ENCODE measurements around the gene LRRC18.

Gene LRRC18

DNA sequence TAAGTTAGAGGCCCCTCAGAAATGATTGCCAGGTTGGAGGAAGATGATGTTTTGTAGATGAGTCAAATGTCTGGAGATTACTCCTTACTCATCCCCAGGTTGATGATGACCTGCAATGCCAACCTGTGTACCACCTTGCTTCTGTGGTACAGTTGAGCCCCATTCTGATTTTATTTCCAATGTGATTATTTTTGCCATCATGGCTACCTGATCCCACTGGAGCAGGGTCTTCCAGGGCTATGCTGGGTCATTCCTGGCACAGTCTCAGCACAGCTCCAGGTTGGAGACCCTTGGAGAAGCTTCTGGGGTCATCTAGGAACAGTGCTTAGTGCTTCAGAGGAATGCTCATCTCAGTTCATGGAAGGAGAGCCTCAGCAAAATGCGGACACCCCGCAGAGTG, 34.3 kb downstream of the LRRC18 start:
- DNase-seq = no peak

GRCh38 chr10:48904861-48905260, 34.8 kb downstream of the LRRC18 start:
- DNase-seq = no peak

- DNase-seq = no peak
These were observed 36.5 kb downstream of the LRRC18 start for GRCh38 chr10:48903151-48903550.

DNA sequence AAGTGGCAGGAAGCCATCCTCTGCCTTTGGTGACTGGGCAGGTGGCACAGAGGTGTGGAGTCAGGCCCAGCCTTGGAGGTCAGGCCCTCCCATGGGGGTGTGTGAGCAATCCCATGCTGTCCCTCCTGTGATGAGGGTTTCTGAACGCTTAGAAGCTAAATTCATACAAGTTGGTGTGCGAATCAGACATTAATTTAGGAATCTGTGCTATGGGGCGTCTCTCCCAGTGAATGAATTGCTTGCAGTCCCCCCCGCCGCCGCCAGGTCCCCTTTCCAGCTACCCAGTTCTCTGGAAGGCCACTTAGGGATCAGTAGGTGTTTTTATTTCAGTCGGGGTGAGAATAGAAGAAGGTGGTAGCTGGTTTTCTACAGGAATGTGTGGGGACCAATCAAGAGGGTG, 37.5 kb downstream of the LRRC18 start:
- DNase-seq = no peak

DNA sequence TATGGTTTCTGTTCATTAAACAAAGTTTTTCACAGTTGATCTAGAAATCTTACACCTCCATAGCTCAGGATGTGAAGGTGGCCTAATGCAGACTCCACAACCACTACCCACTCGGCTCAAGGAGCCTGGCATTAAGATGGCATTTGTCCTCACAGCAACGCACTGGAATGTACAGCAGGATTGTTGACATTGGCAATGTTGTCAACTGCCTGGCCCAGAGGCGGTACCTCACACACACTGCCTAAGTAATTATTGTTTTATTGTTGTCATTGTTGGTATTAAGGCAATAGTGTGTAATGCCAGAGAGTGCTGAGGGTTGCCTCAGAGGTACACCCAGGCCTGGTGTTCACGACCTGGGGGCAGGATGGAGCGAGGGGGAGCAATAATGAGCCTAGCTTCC, 38.3 kb downstream of the LRRC18 start:
- DNase-seq = no peak

DNA sequence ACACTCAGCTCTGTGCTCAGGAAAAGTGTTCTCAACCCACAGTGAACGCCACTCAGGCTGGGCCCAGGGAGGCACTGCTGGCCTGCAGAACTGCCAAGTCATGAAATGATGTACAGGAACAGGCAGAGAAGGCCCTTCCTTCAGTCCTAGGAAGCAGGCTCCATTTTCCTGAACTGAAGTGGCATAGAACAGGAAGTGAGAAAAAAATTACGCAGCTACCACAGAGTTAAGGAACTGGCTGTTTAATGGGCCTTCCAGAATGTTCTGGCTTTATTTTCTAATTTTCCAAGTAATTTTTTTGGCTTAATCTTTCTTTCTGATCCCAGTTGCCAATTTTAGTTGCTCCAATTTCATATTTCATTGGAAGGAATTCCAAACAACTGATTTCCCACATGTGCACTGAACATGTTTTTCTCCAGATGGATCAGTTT, 39.3 kb downstream of the LRRC18 start:
- DNase-seq = no peak

DNA sequence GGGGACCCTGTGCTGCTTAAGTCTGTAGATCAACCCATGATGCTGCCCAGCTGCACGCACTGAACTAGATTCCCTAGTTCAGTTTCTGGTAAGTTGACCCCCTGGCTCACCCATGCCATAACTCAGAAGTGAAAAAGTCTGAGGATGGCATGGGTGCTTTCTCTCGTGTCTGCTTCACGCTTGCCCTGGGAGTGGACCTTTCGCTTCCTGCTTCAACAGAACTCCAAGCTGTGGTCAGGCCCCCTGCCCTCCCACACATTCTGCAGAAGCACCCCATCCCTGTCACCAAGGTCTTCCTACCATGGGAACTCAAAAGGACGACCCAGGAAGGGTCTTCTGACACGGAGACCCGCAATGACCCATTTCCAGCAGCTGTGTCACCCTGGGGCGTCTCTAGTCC, 39.9 kb downstream of the LRRC18 start:
- DNase-seq = no peak

- no peak for DNase-seq
These were observed 41.2 kb downstream of the LRRC18 start for GRCh38 chr10:48898426-48898825.

- DNase-seq = no peak
These were observed 42.2 kb downstream of the LRRC18 start for GRCh38 chr10:48897441-48897790.

- DNase-seq = no peak
These were observed 42.7 kb downstream of the LRRC18 start for GRCh38 chr10:48896756-48897440.

GRCh38 chr10:48895803-48896195, 43.8 kb downstream of the LRRC18 start:
- DNase-seq = no peak

- no peak for DNase-seq
These were observed 44.5 kb downstream of the LRRC18 start for GRCh38 chr10:48894911-48895802.

DNA sequence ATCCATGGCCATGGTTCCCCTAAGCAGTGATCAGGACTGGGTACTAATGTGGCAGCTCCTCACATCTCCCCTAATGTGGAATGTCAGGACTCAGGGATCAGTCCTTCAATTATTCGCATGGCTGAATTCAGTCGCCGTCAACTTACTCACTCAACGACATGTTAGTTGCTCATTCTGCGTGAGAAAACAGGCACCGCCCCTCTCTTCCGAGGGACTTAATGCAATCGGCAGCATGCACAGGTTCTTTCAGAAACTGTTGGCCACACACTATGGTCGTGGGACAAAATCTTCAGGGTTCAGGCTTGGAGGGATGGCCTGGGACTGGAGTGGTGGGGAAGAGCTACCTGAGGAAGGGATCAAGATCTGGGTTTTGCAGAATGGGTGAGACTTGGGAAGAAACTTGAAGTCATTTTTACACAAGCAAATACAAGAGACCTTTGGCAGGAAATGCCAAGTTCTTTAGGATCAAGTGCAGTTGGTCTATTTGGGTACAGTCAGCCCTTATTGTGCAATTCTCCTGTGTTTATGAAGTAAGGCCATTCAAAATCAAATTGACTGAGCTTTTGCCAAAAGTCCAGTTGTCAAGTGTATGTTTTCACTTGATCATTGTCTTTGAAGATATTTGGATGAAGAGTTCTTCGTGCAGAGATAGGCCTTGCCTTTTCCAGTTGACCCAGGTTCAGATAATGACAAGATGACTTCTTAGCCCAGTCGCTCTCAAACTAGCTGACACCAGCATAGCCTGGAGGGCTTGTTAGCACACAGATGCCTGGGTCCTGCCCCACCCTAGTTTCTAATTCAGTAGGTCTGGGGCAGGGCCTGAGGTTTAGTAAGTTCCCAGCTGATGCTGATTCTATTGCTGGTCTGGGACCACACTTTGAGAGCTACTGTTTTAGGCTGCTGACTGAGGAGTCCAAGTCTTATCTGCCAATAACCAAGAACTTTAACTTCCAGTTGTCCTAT, 48.5 kb downstream of the LRRC18 start:
- DNase-seq = no peak

DNA sequence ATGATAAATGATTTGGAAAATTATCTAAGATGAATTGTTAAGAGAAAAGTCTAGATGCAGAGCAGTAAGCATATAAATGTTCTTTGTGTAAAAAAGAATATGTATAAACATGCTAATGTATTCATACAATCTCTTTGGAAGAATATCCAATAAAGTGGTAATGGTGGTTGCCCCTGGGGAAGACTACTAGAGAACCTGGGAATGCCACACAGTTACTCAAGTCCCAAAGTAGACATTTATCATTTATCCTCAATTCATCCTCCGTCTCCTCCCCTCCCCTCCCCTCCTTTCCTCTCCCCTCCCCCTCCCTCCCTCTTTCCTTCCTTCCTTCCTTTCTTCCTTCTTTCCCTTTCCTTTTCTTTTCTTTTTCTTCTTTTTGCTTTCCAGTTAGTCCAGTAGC, 51.7 kb downstream of the LRRC18 start:
- DNase-seq = no peak

GRCh38 chr10:48885376-48885775, 54.3 kb downstream of the LRRC18 start:
- DNase-seq = no peak

DNA sequence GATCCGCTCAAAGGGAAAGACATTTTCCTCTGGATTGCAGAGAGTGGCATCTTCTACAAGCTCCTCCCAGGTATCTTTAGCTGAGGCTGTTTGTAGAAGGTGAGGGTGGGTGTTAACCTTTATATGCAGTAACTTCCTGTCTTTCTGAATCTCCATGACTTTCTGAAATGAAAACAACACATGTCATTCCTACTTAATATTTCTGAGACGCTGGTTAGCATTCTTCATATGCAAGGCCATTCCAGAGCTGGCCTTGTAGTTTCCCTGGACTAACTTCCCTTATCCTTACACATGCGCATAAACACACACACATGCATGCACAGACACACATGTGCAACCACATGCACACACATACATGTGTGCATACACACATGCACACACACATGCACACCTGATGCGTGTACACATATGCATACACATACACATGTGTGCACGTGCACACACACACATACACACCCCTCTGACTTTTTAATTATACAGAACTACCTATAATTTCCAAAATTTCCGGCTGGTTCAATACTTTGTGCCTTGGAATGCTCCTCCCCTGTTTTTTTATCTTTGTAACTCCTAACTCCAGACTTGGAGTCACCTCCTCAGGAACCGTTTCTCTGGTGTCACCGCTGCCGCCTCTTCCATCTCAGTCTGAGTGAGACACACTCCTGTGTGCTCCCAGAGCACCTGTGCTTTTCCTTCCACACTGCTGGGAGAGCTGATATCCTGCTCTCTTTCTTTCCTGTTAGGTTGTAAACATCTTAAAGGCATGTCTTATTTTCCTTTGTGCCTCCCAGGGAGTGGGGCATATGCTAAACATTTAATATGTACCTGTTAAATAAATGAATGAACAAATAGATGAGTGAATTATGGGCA, 55.2 kb downstream of the LRRC18 start:
- DNase-seq = no peak

- no peak for DNase-seq
These were observed 55.9 kb downstream of the LRRC18 start for GRCh38 chr10:48883701-48884100.

- no peak for DNase-seq
These were observed 56.8 kb downstream of the LRRC18 start for GRCh38 chr10:48882881-48883280.

GRCh38 chr10:48881937-48882336, 57.7 kb downstream of the LRRC18 start:
- no peak for DNase-seq

- DNase-seq = no peak
These were observed 59.5 kb downstream of the LRRC18 start for GRCh38 chr10:48880016-48880705.

DNA sequence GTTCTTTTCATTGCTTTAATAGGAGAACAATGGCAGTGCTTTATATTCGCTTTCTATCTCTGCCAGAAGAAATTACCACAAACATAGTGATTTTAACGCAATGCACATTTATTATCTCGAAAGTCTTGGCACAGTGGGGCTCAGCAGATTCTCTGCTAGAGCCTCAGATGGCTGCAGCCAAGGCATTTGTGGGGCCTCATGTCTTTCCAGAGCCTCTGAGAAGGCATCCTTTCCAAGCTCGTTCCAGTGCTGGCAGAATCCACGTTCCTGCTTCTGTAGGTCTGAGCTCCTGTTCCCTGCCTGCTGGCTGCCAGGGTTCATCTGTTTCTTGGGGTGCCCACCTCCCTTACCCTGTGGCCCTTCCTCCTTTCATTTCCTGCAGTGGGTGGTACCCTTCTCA, 60.2 kb downstream of the LRRC18 start:
- no peak for DNase-seq

DNA sequence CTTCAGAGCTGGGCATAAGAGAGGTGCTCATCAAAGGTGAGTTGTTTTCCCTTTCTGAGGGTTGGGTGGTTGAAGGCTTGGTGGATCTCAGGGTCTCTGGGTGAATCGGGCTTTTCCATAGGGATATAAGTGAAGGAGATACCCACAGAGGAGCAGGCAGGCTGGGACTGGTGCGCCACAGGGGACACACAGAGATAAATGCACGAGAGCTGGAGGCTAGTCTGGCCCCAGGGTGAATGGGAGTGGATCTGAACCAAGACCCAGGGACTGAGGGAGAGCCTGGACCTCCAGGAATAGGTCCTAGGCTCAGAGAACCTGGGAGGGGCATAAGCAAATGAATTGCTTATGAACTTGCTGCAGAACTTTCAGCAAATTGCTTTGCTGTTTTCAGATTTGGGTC, 61.5 kb downstream of the LRRC18 start:
- DNase-seq = no peak

Measured in stimulated activated naive CD4-positive, alpha-beta T cell (primary cell).